ENCODE measurements around the gene MYO18B. TPM values are rescaled to one million over a fixed set of nuclear protein-coding genes. Genes with fewer than 3 reads are reported as not detected.

The MYO18B gene
- total and polyA plus RNA-seq, 2 donors (not counting 3 experiments of a cell fraction or from before 2014, with no cell fraction given), result 0.01 TPM; not detected in 1

GRCh38 chr22:26017932-26018331 lies 275.9 kb downstream of the MYO18B start:
- Histone ChIP-seq H4K20me1 (replicated peaks; ENCODE audit: control insufficient read depth, extremely low read depth, insufficient read depth, low read length) (no peaks in the 10 kb centered on the region), H3K9me1 (replicated peaks; ENCODE audit: control insufficient read depth, extremely low read depth, insufficient read depth, low read length) (no peaks in the 10 kb centered on the region), H3K9ac (replicated peaks; ENCODE audit: extremely low read depth, insufficient read depth, low read length) (no peak overlapping the region), H3K9me3 (replicated peaks; ENCODE audit: control insufficient read depth, insufficient read depth, low read length) (peaks cover 4% of the 10 kb centered on the region), H3K4me3 (replicated peaks in 1 of 3; ENCODE audit: insufficient read depth in 1 of 3, low read depth in 1 of 3, low read length in 3 of 3) (no peak overlapping the region), H3K4me2 (ENCODE audit: insufficient read depth, low read length) (no peak overlapping the region), H3K79me2 (ENCODE audit: control insufficient read depth, insufficient read depth, low read length) (no peaks in the 10 kb centered on the region), H3K4me1 (ENCODE audit: control insufficient read depth, extremely low read depth, insufficient read depth, low read length) (no peaks in the 10 kb centered on the region), H3K36me3 (ENCODE audit: control insufficient read depth in 2 of 2, extremely low read depth in 1 of 2, insufficient read depth in 2 of 2, low read length in 2 of 2) (no peaks in the 10 kb centered on the region), H2AFZ (ENCODE audit: low read depth, low read length) (no peak overlapping the region), H3K27ac (ENCODE audit: insufficient read depth, low read depth, low read length) (no peak overlapping the region), H3K27me3 (ENCODE audit: control insufficient read depth in 2 of 2, insufficient read depth in 2 of 2, low read length in 2 of 2) (no peaks in the 10 kb centered on the region)
- no TSS peak for BruUV-seq (replicated peaks)
- dilution Hi-C loops (cut with MboI; ENCODE audit: extremely low pct_ligation_motif_present, low sequenced_read_pairs) (no loop called here), intact Hi-C loops (cut with micrococcal nuclease) (no loop called here)
- ChIA-PET CTCF (no interaction called here), POLR2A (no interaction called here)
- no peak for FAIRE-seq
- DNase-seq (ENCODE audit: low read depth, low spot score), result no peak
- TF ChIP-seq GATA2 (IDR thresholded peaks at IDR 0.05; ENCODE audit: insufficient read depth, insufficient read length, low read depth, low read length) (no peak), MAX (IDR thresholded peaks at IDR 0.05; ENCODE audit: insufficient read depth, insufficient read length) (no peak), MYC (IDR thresholded peaks at IDR 0.05; ENCODE audit: low read depth, low read length) (no peak), POLR2A (IDR thresholded peaks at IDR 0.05; ENCODE audit: low read depth, low read length) (no peak), JUN (IDR thresholded peaks at IDR 0.05; ENCODE audit: borderline replicate concordance, insufficient read depth, insufficient read length, low read depth) (no peak), EZH2 (IDR thresholded peaks at IDR 0.05; ENCODE audit: borderline replicate concordance, low read depth, low read length, severe bottlenecking) (no peak), FOS (IDR thresholded peaks at IDR 0.05; ENCODE audit: borderline replicate concordance, insufficient read depth, low read length) (no peak), CTCF (IDR thresholded peaks at IDR 0.05; ENCODE audit: extremely low read depth in 1 of 2, insufficient read depth in 1 of 2, low read depth in 1 of 2, low read length in 2 of 2) (no peak), POLR2AphosphoS5 (IDR thresholded peaks at IDR 0.05; ENCODE audit: insufficient read depth, low read depth, low read length) (no peak)

Data from endothelial cell of umbilical vein (primary cell).